Measurements from ENCODE around the gene KRT16. TPM values are rescaled to one million over a fixed set of nuclear protein-coding genes. Genes with fewer than 3 reads are reported as not detected.

The KRT16 gene
- total RNA-seq, 1 experiment from 2014 or later = 109 TPM

GRCh38 chr17:41653421-41653820, 40.9 kb upstream of the KRT16 start:
- ChIA-PET POLR2A (interaction anchor here (0.6 to 14.1 kb wide), 21 partner anchors 10 to 1154 kb away, joined by 3 to 366 read pairs (median 4); partner anchors contain the start of genes EIF1, KRT15 and KRT17), CTCF (interaction anchor here (0.6 to 18.9 kb wide), 9 partner anchors 12 to 1155 kb away, joined by 3 to 566 read pairs (median 4); no protein-coding TSS in a partner anchor)
- Mint-ChIP-seq H3K9me3 (ENCODE audit: unreplicated experiment) (no peaks in the 10 kb centered on the region), H3K27me3 (ENCODE audit: insufficient read depth, unreplicated experiment) (no peaks in the 10 kb centered on the region), H3K36me3 (ENCODE audit: insufficient read depth, unreplicated experiment) (peaks cover 6% of the 10 kb centered on the region), H3K4me3 (ENCODE audit: unreplicated experiment) (no peak overlapping the region), H3K27ac (ENCODE audit: low read depth, unreplicated experiment) (no peak overlapping the region), H3K4me1 (ENCODE audit: insufficient read depth, unreplicated experiment) (peaks cover 54% of the 10 kb centered on the region)
- intact Hi-C loops (cut with micrococcal nuclease) = loop anchor here (5.0 kb wide), 1 partner anchor 801 kb away; no protein-coding TSS in a partner anchor
- TF ChIP-seq CTCF (IDR thresholded peaks at IDR 0.05; ENCODE audit: unreplicated experiment) = no peak
- no peak for DNase-seq (ENCODE audit: unreplicated experiment)
- BruUV-seq (replicated peaks) = TSS peak; percentile 65

GRCh38 chr17:41652461-41652970, 39.9 kb upstream of the KRT16 start:
- Mint-ChIP-seq H3K4me1 (ENCODE audit: insufficient read depth, unreplicated experiment) (peaks cover 55% of the 10 kb centered on the region), H3K27me3 (ENCODE audit: insufficient read depth, unreplicated experiment) (no peaks in the 10 kb centered on the region), H3K4me3 (ENCODE audit: unreplicated experiment) (peak overlapping the region; percentile 59), H3K9me3 (ENCODE audit: unreplicated experiment) (no peaks in the 10 kb centered on the region), H3K27ac (ENCODE audit: low read depth, unreplicated experiment) (no peak overlapping the region), H3K36me3 (ENCODE audit: insufficient read depth, unreplicated experiment) (peaks cover 3% of the 10 kb centered on the region)
- ChIA-PET CTCF (interaction anchor here (1.7 to 18.9 kb wide), 3 partner anchors 13 to 103 kb away, joined by 8 to 566 read pairs (median 23); no protein-coding TSS in a partner anchor), POLR2A (interaction anchor here (0.6 to 14.1 kb wide), 17 partner anchors 11 to 1581 kb away, joined by 3 to 366 read pairs (median 8); partner anchors contain the start of genes EIF1, KRT15 and KRT17)
- intact Hi-C loops (cut with micrococcal nuclease) = loop anchor here (5.0 kb wide), 1 partner anchor 800 kb away; no protein-coding TSS in a partner anchor
- no peak for TF ChIP-seq CTCF (IDR thresholded peaks at IDR 0.05; ENCODE audit: unreplicated experiment)
- BruUV-seq (replicated peaks) = no TSS peak
- DNase-seq (ENCODE audit: unreplicated experiment) = peak; percentile 36

GRCh38 chr17:41651625-41652460, 39.3 kb upstream of the KRT16 start:
- intact Hi-C loops (cut with micrococcal nuclease) = loop anchor here (5.0 kb wide), 1 partner anchor 800 kb away; no protein-coding TSS in a partner anchor
- Mint-ChIP-seq H3K9me3 (ENCODE audit: unreplicated experiment) (no peaks in the 10 kb centered on the region), H3K36me3 (ENCODE audit: insufficient read depth, unreplicated experiment) (no peaks in the 10 kb centered on the region), H3K4me3 (ENCODE audit: unreplicated experiment) (peak overlapping the region; percentile 59), H3K27ac (ENCODE audit: low read depth, unreplicated experiment) (no peak overlapping the region), H3K4me1 (ENCODE audit: insufficient read depth, unreplicated experiment) (peaks cover 52% of the 10 kb centered on the region), H3K27me3 (ENCODE audit: insufficient read depth, unreplicated experiment) (no peaks in the 10 kb centered on the region)
- peak; percentile 88 for DNase-seq (ENCODE audit: unreplicated experiment)
- ChIA-PET POLR2A (interaction anchor here (0.5 to 14.1 kb wide), 24 partner anchors 11 to 1718 kb away, joined by 3 to 366 read pairs (median 4); partner anchors contain the start of genes EIF1, KRT15, KRT16 and KRT17), CTCF (interaction anchor here (0.7 to 18.9 kb wide), 8 partner anchors 13 to 1032 kb away, joined by 3 to 566 read pairs (median 8); partner anchors contain the start of gene KRT15)
- no TSS peak for BruUV-seq (replicated peaks)
- no peak for TF ChIP-seq CTCF (IDR thresholded peaks at IDR 0.05; ENCODE audit: unreplicated experiment)
